Thyroid gland (tissue), 4 donors: ENCODE data around the gene CD27.

Experiments used
- POLR2A ChIP-seq, 2 donors: fragments of 450-650 bp; IDR thresholded peaks; one replicate each; pipeline ENCODE4 v1.6.1; 2017; ENCODE audit warnings: antibody characterized with exemption in 2 of 2, mild to moderate bottlenecking in 2 of 2, moderate library complexity in 1 of 2
- TF ChIP-seq, protein P1 (sequence below), 6 experiments: fragments of 200-600 bp in 3 of 6; fragments of 450-650 bp in 3 of 6; sonication (generic) in 3 of 6; IDR thresholded peaks; one replicate each; pipeline ENCODE4 v1.5.1; 2016 to 2019; ENCODE audit warnings: antibody characterized with exemption in 6 of 6, mild to moderate bottlenecking in 2 of 6, inconsistent platforms in 1 of 6, moderate library complexity in 1 of 6

DNA sequence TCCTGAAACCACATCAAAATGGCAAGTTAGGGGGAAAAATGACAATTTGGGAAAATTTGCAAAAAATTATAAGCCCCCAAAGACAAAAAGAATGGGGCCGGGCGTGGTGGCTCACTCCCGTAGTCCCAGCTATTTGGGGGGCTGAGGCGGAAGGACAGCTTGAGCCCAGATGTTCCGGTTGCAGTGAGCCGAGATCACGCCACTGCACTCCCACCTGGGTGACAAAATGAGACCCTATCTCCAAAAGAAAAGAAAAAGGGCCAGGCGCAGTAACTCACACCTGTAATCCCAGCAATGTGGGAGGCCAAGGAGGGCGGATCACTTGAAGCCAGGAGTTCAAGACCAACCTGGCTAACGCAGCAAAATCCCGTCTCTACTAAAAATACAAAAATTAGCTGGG, 27.7 kb downstream of the CD27 start:
- TF ChIP-seq, protein P1, sequence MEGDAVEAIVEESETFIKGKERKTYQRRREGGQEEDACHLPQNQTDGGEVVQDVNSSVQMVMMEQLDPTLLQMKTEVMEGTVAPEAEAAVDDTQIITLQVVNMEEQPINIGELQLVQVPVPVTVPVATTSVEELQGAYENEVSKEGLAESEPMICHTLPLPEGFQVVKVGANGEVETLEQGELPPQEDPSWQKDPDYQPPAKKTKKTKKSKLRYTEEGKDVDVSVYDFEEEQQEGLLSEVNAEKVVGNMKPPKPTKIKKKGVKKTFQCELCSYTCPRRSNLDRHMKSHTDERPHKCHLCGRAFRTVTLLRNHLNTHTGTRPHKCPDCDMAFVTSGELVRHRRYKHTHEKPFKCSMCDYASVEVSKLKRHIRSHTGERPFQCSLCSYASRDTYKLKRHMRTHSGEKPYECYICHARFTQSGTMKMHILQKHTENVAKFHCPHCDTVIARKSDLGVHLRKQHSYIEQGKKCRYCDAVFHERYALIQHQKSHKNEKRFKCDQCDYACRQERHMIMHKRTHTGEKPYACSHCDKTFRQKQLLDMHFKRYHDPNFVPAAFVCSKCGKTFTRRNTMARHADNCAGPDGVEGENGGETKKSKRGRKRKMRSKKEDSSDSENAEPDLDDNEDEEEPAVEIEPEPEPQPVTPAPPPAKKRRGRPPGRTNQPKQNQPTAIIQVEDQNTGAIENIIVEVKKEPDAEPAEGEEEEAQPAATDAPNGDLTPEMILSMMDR (IDR thresholded peaks at IDR 0.05): no peak
- TF ChIP-seq POLR2A (IDR thresholded peaks at IDR 0.05): no peak
